Posterior vena cava (tissue), 2 donors: ENCODE results near the gene ETV3. TPM values are rescaled to one million over a fixed set of nuclear protein-coding genes. Genes with fewer than 3 reads are reported as not detected.

Source experiments
- DNase-seq: peaks from one replicate; pipeline ENCODE4 v3.0.0-alpha.2; 2020; ENCODE audit warnings: low spot score
- intact Hi-C, 2 donors: fragments of 100-400 bp; cut with DNase I; formaldehyde crosslinking; loops; one replicate each; pipeline versions ENCODE4 v1.14.1 to v1.14.2; 2022 to 2023
- total RNA-seq, 2 donors: library from RNA; stranded (reverse); fragmentation: NEBNext Ultra II Directional; extraction: Animal tissue kit (Norgen Biotek cat#: 25700); gene quantifications; one replicate each; pipeline ENCODE4 v1.2.1, GENCODE V29; 2021
- donor health status: DM: yes; HTN: yes; CAD: no.
- donor health status: DM: yes; HTN: yes; CAD: no.

The ETV3 gene
- total RNA-seq, 2 donors from 2014 or later: 25.6 to 28.1 TPM

DNA sequence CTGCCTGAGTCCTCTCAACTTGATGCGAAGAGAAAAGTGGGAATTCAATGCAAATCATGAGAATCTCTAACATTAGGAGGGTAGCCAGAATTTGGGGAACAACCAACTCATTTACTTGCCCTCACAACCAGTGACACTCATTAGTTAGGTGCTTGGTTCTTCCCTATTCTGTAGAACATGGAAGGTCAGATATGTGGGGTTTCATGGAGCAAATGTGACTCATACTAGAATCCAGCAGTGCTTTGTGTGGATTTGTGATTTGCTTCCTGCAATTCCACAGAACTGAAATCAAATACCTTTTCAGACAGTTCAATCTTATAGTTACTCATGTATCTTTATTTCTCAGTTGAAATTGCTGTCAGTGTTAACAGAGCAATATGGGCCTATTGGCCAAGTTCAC, 6.9 kb upstream of the ETV3 start:
- intact Hi-C loops: no loop called here

DNA sequence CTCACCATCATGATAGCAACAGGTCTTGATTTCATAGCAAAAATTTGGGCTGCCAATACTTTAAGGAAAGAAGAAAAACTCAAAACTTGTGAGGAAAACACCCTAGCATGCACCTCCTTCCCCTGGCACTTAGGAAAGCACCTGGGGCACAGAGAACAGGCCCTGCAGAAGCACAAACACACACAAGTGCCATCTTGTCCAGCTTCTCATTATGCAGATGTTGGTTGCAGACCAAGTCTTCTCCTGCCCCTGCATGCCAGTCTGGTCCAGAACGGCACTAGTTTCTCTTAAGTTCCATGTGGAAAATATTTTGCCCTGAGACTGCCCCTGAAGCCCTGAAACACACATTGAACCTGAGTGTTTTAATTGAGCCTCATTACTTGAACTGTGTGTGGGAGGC, 6.3 kb upstream of the ETV3 start:
- intact Hi-C loops: no loop called here
- no peak for DNase-seq

More for the DNA sequence above, 6.9 kb upstream of the ETV3 start:
- no peak for DNase-seq

DNA sequence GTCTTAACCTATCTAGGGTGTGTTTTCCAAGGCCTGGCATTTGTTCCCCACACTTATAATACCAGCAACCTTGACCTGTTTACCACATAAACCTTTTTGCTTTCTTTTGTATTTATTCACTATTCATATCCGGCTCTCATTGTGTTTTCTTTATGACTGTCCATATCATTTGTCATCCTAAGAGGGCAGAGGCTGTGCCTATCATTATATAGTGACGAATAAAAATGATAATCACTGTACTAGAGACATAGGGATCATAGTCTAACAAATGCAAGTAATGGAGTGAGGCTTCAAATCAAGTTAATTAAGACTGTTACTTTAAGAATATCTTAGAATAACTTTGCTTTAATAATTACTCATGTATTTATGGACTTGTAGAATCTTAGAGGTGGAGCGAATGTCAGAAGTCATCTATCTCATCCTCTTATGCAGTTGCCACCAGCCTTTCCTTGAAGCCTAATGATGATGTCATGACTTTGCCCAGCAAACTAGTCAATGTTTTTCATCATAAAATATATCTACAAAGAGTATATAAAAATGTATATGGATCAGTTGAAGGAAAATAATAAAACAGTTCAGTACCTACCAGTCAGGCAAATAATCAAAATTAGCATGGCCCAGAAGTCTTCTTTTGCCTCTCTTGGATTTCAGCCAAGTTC, 4.7 kb upstream of the ETV3 start:
- DNase-seq: no peak
- intact Hi-C loops: no loop called here

- DNase-seq: no peak
- intact Hi-C loops: no loop called here
Observed at GRCh38 chr1:157142201-157142600, 4.0 kb upstream of the ETV3 start.

GRCh38 chr1:157141212-157141855, 3.1 kb upstream of the ETV3 start:
- intact Hi-C loops: no loop called here
- no peak for DNase-seq

- intact Hi-C loops: no loop called here
- no peak for DNase-seq
Observed at GRCh38 chr1:157140063-157140588, 1.9 kb upstream of the ETV3 start.

DNA sequence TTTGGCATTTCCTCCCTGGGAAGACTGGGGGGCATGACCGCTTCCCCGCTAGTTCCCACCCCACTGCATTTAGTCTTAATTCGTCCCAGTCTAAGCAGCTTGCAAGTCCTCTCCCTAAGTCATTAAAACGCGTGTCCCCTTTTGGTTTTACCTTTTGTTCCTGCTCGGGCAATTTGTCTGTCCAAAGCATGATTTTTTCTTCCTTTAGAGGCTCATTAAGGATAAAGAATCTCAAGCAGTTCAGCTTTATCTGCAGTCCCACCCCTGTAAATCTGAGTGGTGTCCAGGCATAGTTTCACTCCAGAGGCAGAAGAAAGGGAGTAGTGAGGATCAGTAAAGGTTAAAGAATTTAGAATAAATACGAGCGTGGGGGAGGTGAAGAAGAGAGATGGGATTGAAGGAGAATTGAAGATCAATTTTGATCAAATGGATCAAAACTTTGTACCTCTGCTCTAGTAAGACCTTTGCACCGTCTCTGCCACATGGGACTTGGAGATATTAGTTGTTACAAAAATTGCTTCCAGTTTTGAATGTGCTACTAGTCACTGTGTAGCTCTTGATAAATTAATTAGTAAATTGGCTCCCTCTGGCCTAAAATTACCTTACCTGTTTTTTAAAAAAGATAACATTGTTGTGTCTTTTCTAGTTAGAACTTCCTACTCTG, 989 bp upstream of the ETV3 start:
- no peak for DNase-seq
- intact Hi-C loops: loop anchor here in 1 of 2 donors (1.0 kb wide), 1 partner anchor 33 kb away; no protein-coding TSS in a partner anchor

- intact Hi-C loops: no loop called here
- DNase-seq: no peak
Observed at GRCh38 chr1:157137408-157138219, 581 bp downstream of the ETV3 start.

DNA sequence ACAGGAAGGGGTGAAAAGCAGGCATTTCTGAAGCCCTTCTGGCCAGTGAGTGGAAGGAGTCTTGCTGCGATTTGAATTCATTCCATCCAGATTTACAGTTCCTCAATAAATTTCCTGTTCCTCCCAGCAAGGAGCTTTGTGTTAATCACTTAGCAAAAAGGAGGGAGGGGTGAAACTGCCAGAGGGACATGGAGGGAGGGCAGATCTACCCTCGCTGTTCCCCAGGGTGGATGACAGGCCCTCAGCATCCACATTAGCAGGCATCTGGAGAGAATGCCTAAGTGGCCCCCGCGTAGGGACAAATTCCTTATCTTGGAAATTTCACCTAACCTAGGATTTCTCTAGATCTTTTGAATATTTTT, 1.2 kb downstream of the ETV3 start:
- intact Hi-C loops: no loop called here
- no peak for DNase-seq

DNA sequence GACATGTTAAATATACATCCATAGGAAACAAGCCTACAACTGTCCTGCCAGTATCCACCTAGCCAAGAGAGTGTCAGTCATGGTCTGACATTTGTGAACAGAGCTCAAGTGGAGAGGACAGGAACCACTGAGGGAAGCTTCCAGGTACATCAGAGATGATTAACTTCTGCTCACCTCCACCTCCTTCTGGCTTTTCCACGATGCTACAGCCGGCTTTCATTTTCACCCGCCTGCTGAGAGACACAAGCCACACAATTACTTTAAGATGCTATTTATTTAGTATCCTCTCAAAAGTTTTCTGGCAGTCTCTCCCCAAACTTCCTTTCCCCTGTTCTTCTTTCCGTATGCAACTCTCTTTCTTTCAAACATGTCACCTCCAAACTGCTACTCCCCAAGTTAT, 2.1 kb downstream of the ETV3 start:
- intact Hi-C loops: no loop called here
- no peak for DNase-seq

DNA sequence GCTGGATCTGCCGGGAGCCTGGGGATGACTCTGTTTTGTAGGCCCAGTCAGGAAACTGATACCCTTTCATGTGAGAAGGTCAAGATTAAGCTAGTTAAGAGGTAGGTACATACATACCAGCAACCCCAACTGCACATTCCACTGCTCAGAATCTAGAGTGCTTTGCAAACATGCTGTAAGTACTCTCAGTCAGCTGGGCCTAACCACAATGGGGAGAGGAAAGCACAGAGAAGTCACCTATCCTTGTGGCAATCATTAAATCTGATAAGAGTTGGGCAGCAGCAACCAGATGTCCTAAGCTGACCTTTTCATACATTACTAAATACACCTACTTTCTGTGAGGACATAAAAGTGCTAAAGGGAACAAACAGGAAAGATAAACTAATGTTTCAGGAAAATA, 2.5 kb downstream of the ETV3 start:
- intact Hi-C loops: no loop called here
- no peak for DNase-seq

DNA sequence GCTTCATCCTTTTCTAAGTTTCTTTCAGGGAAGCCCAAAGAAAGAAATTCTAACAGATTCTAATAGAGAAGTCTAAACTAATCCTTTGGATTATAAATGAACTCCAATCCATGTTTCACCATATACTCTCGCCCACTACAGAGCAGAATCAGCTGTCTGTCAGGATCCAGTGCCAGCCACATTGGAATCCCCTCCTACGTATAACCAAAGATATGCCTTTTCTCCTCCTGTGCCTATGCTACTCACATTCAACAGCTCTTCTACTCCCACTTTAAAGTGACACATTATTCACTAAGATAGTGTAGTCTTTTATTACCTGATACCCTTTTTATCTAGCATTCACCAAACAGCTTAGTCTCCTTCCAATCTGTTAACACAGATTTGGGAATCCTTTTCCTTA, 3.1 kb downstream of the ETV3 start:
- intact Hi-C loops: no loop called here
- no peak for DNase-seq

- intact Hi-C loops: no loop called here
Observed at GRCh38 chr1:157134442-157134841, 3.8 kb downstream of the ETV3 start.

GRCh38 chr1:157133426-157133825, 4.8 kb downstream of the ETV3 start:
- DNase-seq: no peak
- intact Hi-C loops: no loop called here

More at GRCh38 chr1:157134442-157134841, 3.8 kb downstream of the ETV3 start:
- DNase-seq: no peak

DNA sequence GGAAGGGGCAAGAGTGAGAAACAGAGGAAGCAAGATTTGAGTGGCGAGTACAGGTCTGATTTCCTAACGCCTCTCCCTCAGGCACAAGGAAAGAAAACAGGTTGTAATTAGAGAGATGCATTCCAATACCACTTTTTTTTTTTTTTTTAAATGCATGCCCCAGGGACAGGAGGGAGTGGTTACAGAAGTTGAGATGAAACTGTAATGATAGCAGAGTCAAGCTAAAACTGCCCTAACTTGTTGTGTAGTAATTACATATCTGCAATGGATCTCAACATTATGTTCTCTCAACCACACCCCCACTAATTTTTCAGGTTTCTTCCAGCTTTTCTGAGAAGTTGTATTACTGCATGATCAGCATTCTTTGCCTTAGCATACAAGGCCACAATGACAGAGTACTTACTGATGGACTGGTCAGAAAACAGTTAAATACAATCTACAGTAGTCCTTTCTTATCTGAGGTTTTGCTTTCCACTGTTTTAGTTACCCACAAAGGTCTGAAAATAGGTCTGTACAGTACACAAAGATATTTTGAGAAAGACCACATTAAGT, 5.5 kb downstream of the ETV3 start:
- DNase-seq: no peak
- intact Hi-C loops: no loop called here

- intact Hi-C loops: no loop called here
- no peak for DNase-seq
Observed at GRCh38 chr1:157132111-157132510, 6.1 kb downstream of the ETV3 start.

DNA sequence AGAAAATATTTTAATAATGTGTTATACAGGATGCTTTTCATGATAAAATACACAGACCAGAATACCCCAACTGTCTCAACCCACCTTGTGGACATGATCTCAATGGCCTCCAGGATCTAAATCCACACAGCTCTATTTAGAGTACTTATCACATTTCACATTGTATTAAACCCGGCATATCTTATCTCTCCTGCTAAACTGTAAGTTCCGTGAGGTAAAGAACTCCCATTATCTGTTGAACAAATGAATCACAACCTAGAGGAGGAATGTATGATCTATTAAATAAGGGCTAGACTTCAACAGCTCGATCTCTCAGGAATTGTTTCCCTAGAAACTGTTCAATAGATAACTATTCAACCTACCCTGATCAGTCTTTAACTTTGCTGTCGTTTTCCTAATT, 6.9 kb downstream of the ETV3 start:
- intact Hi-C loops: no loop called here
- no peak for DNase-seq

DNA sequence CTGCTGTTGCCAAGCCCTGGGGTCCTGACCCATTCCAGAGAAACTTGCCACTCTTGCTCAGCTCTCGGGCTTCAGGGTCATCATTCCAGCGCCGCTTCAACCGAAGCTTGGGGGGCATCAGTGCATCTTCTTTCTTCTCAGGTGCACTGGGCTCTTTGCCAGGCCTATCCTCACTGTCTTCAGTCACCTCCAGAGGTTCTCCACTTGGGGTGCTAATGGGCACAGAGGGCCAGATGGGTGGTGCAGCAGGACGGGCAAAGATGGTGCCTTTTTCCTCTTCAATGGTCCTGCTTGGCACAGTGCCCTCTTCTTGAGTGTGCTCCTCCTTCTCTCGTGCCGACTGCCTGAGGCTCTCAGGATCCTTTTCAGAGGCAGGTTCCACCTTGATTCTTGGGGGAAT, 13.3 kb downstream of the ETV3 start:
- intact Hi-C loops: loop anchor here in 1 of 2 donors (5.0 kb wide), 1 partner anchor 33 kb away; no protein-coding TSS in a partner anchor
- DNase-seq: no peak

DNA sequence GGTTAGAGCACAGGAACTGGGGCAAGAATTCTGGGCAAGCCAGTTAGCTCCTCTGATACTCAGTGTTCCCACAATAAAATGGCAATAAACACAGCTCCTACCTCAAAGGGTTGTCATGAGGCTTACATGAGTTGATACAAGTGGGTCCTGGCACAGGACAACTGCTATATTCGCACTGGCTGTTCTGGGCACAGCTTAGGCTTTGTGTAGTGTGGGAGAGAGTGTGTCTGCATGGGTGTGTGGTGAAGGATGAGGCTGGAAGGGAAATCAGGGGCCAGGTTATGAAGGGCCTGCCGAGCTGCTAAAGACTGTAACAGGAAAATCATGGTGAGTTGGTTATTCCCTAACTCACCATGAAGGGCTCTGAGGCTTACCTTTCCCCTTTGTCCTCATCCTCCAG, 18.7 kb downstream of the ETV3 start:
- no peak for DNase-seq
- intact Hi-C loops: no loop called here
